ENCODE measurements around the gene THAP7. TPM values are rescaled to one million over a fixed set of nuclear protein-coding genes. Genes with fewer than 3 reads are reported as not detected.

THAP7 gene
- total and polyA plus RNA-seq, 2 of the 13 experiments (the other 11 are each of a cell fraction or from before 2014, with no cell fraction given), result 13.0 to 25.5 TPM

- Histone ChIP-seq H3K4me1 (ENCODE audit: insufficient read depth, low read length) (peaks cover 8% of the 10 kb centered on the region; the same call in 1 of the 2 replicates), H3K79me2 (ENCODE audit: insufficient read depth, low read length) (no peaks in the 10 kb centered on the region), H4K20me1 (ENCODE audit: insufficient read depth, low read length) (no peaks in the 10 kb centered on the region), H3K36me3 (replicated peaks in 1 of 2; ENCODE audit: control insufficient read depth in 1 of 2, insufficient read depth in 2 of 2, low read length in 2 of 2) (no peaks in the 10 kb centered on the region), H3K9ac (ENCODE audit: insufficient read depth, low read depth, low read length) (no peak overlapping the region), H3K9me3 (ENCODE audit: low read length) (0 out of 2 replicates have a peak, but pooled peaks cover 2% of the 10 kb centered on the region), H3K4me3 (replicated peaks in 1 of 3; ENCODE audit: insufficient read depth in 1 of 3, low read depth in 2 of 3, low read length in 3 of 3) (no peak overlapping the region), H3K27me3 (ENCODE audit: control insufficient read depth in 1 of 2, insufficient read depth in 2 of 2, low read length in 2 of 2) (no peaks in the 10 kb centered on the region), H3K27ac (ENCODE audit: extremely low read length, insufficient read depth, low read length) (no peak overlapping the region), H2AFZ (ENCODE audit: low read length) (no peak overlapping the region), H3K4me2 (ENCODE audit: low read depth, low read length) (no peak overlapping the region)
- TF ChIP-seq AKAP8 (CRISPR knock-in tag; IDR thresholded peaks at IDR 0.05), result 0 out of 2 replicates have a peak, but pooled peaks have one; percentile 27
- no peak for TF ChIP-seq MTF2 (CRISPR knock-in tag; IDR thresholded peaks at IDR 0.05; ENCODE audit: borderline replicate concordance)
- TF ChIP-seq, protein P1, sequence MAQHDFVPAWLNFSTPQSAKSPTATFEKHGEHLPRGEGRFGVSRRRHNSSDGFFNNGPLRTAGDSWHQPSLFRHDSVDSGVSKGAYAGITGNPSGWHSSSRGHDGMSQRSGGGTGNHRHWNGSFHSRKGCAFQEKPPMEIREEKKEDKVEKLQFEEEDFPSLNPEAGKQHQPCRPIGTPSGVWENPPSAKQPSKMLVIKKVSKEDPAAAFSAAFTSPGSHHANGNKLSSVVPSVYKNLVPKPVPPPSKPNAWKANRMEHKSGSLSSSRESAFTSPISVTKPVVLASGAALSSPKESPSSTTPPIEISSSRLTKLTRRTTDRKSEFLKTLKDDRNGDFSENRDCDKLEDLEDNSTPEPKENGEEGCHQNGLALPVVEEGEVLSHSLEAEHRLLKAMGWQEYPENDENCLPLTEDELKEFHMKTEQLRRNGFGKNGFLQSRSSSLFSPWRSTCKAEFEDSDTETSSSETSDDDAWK (CRISPR knock-in tag; IDR thresholded peaks at IDR 0.05), result no peak
- peak; percentile 36 for TF ChIP-seq AGO2 (optimal IDR thresholded peaks at IDR 0.05; ENCODE audit: low read depth, low read length)
- 82% methylated on average over 11 of the region's 21 CpGs for WGBS (ENCODE audit: low lambda C conversion rate)
- ATAC-seq (peak; percentile 15; the same call in 1 of the 3 replicates), DNase-seq (ENCODE audit: low spot score) (no peak), FAIRE-seq (no peak)
- intact Hi-C loops (cut with micrococcal nuclease; ENCODE audit: unreplicated experiment) (no loop called here), in situ Hi-C loops (cut with HindIII; ENCODE audit: extremely low pct_ligation_motif_present, low pct_unique_long_range_greater_than_20kb) (no loop called here)
- no TSS peak for BruUV-seq (replicated peaks)
- ChIA-PET POLR2A (interaction anchor here (5.1 kb wide), 1 partner anchor 8 kb away, joined by 33 read pairs; the partner anchor contains the start of gene LZTR1), CTCF (ENCODE audit: low intra/inter-chr PET ratio, low total read pairs) (no interaction called here)
Observed at GRCh38 chr22:20973634-20974286, 28.2 kb downstream of the THAP7 start.

GRCh38 chr22:20972933-20973577, 28.9 kb downstream of the THAP7 start:
- in situ Hi-C loops (cut with HindIII; ENCODE audit: extremely low pct_ligation_motif_present, low pct_unique_long_range_greater_than_20kb), result no loop called here
- CTCF ChIA-PET (ENCODE audit: low intra/inter-chr PET ratio, low total read pairs), result no interaction called here

More at GRCh38 chr22:20972933-20973577, 28.9 kb downstream of the THAP7 start:
- no peak for FAIRE-seq
- Histone ChIP-seq H3K27ac (ENCODE audit: extremely low read length, insufficient read depth, low read length) (no peak overlapping the region), H3K4me1 (ENCODE audit: insufficient read depth, low read length) (peaks cover 8% of the 10 kb centered on the region; the same call in 1 of the 2 replicates), H2AFZ (ENCODE audit: low read length) (no peak overlapping the region), H3K36me3 (replicated peaks in 1 of 2; ENCODE audit: control insufficient read depth in 1 of 2, insufficient read depth in 2 of 2, low read length in 2 of 2) (no peaks in the 10 kb centered on the region), H3K9ac (ENCODE audit: insufficient read depth, low read depth, low read length) (no peak overlapping the region), H3K27me3 (ENCODE audit: control insufficient read depth in 1 of 2, insufficient read depth in 2 of 2, low read length in 2 of 2) (no peaks in the 10 kb centered on the region), H3K9me3 (ENCODE audit: low read length) (no peaks in the 10 kb centered on the region), H4K20me1 (ENCODE audit: insufficient read depth, low read length) (no peaks in the 10 kb centered on the region), H3K4me2 (ENCODE audit: low read depth, low read length) (no peak overlapping the region), H3K79me2 (ENCODE audit: insufficient read depth, low read length) (no peaks in the 10 kb centered on the region), H3K4me3 (replicated peaks in 1 of 3; ENCODE audit: insufficient read depth in 1 of 3, low read depth in 2 of 3, low read length in 3 of 3) (no peak overlapping the region)
- TF ChIP-seq HNF4A (CRISPR knock-in tag; IDR thresholded peaks at IDR 0.05) (no peak), AGO2 (optimal IDR thresholded peaks at IDR 0.05; ENCODE audit: low read depth, low read length) (peak; percentile 23)
- intact Hi-C loops (cut with micrococcal nuclease; ENCODE audit: unreplicated experiment), result no loop called here
- no peak for DNase-seq (ENCODE audit: low spot score)
- no TSS peak for BruUV-seq (replicated peaks)
- POLR2A ChIA-PET, result interaction anchor here (0.7 to 5.1 kb wide), 3 partner anchors 9 to 111 kb away, joined by 3 to 33 read pairs (median 3); partner anchors contain the start of gene LZTR1
- ATAC-seq, result no peak
- WGBS (ENCODE audit: low lambda C conversion rate), result 73% methylated on average over 8 of the region's 21 CpGs
